HL-60/S4 treated with phorbol 12-myristate 13-acetate at 8.2 ng/mL for 4 days and 3 days (cell line): ENCODE measurements around the gene GLRX3.
"Not testable (repeated sequence)": the region's sequence is repeated elsewhere in the genome, so short reads cannot be mapped to it uniquely, and the experiment has no call there.

ENCODE experiments used
- in situ Hi-C: fragments of 300-500 bp; cut with MboI; formaldehyde crosslinking; loops from 2 replicates; pipeline ENCODE4 v1.15.0; 2022; ENCODE audit warnings: low sequenced_read_pairs

The GLRX3 gene

DNA sequence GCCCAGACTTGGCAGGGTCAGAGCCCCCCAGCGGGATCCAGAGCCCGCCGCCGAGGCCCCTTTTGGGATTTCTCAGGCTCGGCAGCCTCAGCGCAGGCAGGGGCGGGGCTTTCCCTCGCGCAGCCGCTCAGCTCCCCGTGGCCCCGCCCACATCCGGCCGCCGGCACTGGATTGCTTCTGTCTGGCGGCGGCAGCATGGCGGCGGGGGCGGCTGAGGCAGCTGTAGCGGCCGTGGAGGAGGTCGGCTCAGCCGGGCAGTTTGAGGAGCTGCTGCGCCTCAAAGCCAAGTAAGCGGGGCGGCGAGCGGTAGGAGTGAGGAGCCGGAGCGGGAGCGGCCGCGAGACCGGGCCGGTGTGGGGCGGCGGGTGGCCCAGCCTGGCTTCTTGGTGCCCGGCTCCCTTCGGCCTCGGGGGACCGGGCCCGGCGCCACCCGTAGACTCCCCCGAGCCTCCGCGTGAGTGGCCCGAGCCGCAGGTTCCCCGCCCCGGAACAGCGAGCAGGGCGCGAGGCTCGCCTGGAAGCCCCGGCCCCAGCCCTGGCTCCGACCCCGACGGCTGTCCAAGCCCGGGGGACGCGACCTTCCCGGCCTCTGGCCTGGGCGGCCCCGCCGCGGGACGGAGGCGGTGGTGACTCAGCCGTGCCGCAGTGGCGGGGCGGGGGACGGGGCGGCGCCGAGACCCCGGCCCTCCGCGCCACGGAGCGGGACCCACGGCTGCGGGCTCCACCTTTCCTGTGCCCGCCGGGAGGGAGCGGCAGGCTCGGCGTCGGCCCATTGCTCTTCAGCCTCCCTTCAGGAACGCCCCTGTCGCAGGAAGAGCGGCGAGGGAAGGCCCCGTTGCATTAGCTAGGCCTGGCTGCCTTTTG lies at the start of gene GLRX3:
Gene GLRX3 (plus strand): TSS at position 166 of the 864 bp plus-strand sequence. CDS start 30 bp downstream, at position 196.
- in situ Hi-C loops, result loop anchor here (25.0 kb wide), 1 partner anchor 274 kb away; no protein-coding TSS in a partner anchor

DNA sequence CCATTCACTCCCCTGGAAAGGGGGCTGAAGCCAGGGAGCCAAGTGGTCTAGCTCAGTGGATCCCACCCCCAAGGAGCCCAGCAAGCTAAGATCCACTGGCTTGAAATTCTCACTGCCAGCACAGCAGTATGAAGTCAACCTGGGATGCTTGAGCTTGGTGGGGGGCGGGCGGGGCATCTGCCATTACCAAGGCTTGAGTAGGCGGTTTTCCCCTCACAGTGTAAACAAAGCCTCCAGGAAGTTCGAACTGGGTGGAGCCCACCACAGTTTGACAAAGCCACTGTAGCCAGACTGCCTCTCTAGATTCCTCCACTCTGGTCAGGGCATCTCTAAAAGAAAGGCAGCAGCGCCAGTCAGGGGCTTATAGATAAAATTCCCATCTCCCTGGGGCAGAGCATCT lies 45.6 kb upstream of the GLRX3 start:
- in situ Hi-C loops, result not testable (repeated sequence)

- in situ Hi-C loops, result no loop called here
Measured at GRCh38 chr10:130099344-130099743, 36.8 kb upstream of the GLRX3 start.

DNA sequence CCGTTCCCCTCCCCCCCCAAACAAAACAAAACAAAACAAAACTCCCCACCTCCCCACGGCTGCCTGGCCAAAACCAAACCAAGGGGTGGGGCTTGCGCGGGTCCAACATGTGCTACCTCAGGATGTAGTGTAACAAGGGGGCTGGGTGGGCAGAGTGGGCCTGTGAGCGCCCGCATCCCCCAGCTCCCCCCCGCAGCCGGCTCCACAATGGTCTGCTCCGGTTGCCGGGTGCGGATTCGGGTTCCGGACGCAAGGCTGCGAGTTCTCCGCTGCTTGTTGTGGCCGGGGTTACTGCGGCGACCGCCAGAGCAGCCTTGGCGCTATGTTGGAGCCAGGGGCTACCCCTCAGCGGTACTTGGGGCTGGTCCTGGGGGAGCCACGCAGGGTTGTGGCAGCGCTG lies 30.5 kb upstream of the GLRX3 start:
- in situ Hi-C loops, result no loop called here

DNA sequence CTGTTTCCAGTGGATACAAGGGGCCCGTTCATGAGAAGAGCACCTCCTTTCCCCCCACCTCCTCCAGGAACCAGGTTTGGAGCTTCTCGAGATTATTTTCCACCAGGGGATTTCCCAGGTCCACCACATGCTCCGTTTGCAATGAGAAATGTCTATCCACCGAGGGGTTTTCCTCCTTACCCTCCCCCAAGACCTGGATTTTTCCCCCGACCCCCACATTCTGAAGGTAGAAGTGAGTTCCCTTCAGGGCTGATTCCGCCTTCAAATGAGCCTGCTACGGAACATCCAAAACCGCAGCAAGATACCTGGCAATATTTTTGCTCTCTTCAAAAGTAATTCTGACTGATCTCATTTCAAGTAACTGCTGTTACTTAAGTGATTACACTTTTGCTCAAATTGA lies 28.0 kb upstream of the GLRX3 start:
- in situ Hi-C loops, result not testable (repeated sequence)

- in situ Hi-C loops, result no loop called here
Measured at GRCh38 chr10:130108934-130109604, 27.1 kb upstream of the GLRX3 start.

GRCh38 chr10:130109796-130110245 lies 26.4 kb upstream of the GLRX3 start:
- in situ Hi-C loops, result no loop called here

- in situ Hi-C loops, result no loop called here
Measured at GRCh38 chr10:130110246-130111112, 25.7 kb upstream of the GLRX3 start, which contains the start of gene C10orf143. Gene C10orf143, minus strand, starts transcription at chr10:130110830. Its CDS starts 58 bp downstream, at chr10:130110772.

DNA sequence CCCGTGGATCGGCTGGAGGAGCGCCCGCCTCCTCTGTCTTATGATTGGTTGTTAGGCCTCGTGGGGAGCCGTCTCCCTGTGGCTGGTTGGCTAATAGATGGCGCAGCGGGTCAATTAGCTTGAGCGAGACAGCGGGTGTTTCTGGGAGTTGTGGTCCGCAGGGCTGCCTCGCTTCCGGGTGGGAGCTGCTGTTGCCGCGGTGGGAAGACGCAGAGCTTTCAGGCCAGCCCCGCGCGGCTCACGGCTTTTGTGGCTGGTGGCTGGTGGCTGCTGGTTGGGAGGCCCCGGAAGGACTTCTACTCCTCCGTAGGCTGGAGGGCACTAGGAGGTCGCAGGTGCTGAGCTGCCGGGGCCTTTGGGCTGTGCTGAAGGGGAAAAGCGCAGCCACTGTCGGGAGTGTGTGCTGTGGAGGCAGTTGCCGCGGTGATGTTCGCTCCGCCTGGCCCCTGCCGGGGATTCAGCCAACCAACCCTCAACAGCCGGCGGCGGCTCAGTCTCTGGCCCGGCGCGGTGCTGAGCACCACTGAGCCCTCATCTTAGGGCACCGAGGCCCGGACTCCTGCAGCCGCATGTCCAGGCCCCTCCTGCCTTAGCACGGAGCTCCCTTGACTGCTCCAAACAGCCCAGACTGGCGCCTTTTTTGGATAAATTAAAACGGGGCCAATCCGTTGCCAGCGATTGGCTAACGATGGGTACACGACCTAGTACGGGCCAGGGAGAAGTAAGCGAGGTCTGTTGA lies 24.9 kb upstream of the GLRX3 start:
- in situ Hi-C loops, result no loop called here

- in situ Hi-C loops, result no loop called here
Measured at GRCh38 chr10:130111852-130112180, 24.4 kb upstream of the GLRX3 start.

DNA sequence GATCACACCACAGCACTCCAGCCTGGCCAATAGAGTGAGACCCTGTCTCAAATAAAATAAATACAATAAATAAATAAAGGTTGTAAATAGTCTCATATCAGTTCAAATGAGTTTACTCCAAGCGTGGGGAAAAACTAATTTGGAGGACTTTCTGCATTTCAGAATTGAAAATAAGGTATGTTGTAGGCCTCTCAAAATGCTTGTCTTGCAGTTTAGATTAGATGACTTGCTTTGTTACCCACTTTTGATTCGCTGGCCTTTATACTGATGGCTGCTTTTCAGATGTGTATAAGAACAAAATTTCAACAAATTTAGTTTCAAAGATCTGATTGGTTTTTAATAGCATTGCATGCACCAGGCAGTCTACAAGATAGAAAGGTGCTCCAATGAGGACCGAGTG lies 23.4 kb upstream of the GLRX3 start:
- in situ Hi-C loops, result no loop called here

GRCh38 chr10:130116942-130117341 lies 19.2 kb upstream of the GLRX3 start:
- in situ Hi-C loops, result not testable (repeated sequence)

- in situ Hi-C loops, result not testable (repeated sequence)
Measured at GRCh38 chr10:130117535-130117934, 18.7 kb upstream of the GLRX3 start.

DNA sequence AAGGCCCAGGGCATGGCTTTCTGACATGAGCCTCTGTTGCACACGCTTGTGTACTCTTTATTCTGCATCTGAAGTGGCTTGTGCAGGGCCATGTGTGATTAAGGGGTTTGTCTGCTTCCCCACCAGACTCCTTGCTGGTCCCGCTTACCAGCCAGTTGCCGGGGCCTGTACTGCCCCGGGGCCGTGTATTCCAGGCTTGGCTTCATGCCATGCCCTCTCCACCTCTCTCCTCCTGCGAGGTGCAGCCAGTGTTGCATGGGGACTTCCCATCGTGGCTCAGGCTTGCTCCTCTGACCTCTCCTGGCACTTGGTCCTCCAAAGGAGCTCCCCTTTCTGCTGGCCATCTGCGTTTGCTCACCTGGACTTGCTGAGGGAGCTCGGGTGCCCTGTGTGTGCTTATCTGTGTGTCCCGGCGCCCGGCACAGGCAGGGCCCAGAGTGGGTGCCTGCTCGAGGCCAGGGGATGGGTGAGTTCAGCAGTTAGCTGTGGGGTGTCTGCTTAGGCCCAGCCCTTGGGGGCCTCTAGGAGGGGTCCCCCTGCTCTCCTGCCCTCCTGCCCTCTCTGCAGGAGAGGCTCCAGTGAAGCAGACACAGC lies 14.6 kb upstream of the GLRX3 start:
- in situ Hi-C loops, result no loop called here

- in situ Hi-C loops, result loop anchor here (25.0 kb wide), 1 partner anchor 265 kb away; no protein-coding TSS in a partner anchor
Measured at GRCh38 chr10:130127364-130128061, 8.7 kb upstream of the GLRX3 start.

GRCh38 chr10:130128062-130128781 lies 8.0 kb upstream of the GLRX3 start:
- in situ Hi-C loops, result loop anchor here (25.0 kb wide), 1 partner anchor 266 kb away; no protein-coding TSS in a partner anchor

DNA sequence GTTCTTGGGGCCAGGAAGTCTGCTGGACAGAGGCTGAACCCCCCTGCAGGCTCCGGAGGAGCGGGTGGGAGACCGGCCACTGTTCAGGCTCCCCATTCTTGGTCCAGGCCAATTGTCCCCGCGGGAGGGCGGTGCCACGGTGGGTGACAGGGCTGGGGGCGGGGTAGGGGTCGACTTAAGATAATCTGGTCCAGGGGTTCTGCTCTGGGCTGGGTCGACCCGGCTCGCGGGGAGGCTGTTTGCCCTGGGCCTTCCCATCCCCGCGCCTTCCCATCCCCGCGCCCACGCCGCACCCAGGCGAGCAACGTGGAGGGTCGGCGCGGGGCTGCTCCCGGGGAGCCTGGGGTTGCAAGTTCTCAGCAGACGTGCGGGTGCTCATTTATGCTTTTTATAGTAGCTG lies 7.3 kb upstream of the GLRX3 start:
- in situ Hi-C loops, result loop anchor here (25.0 kb wide), 1 partner anchor 267 kb away; no protein-coding TSS in a partner anchor

GRCh38 chr10:130135676-130136225 lies 440 bp upstream of the GLRX3 start:
- in situ Hi-C loops, result loop anchor here (25.0 kb wide), 1 partner anchor 273 kb away; no protein-coding TSS in a partner anchor
